ENCODE measurements around the gene IRF9.

IRF9 gene

GRCh38 chr14:24160850-24161804 is at the start of gene IRF9:
IRF9 (plus strand) TSS chr14:24161265; CDS start chr14:24162145, 880 bp downstream.
- DNase-seq (ENCODE audit: low read depth in 2 of 2): peak; percentile 84 to 87

GRCh38 chr14:24113379-24113800 is 47.7 kb upstream of the IRF9 start:
- DNase-seq (ENCODE audit: low read depth in 2 of 2): no peak

- DNase-seq (ENCODE audit: low read depth in 2 of 2): peak; percentile 62 to 65
Observed at GRCh38 chr14:24113801-24114531, 47.1 kb upstream of the IRF9 start.

- peak; percentile 99 for DNase-seq (ENCODE audit: low read depth in 2 of 2)
Observed at GRCh38 chr14:24114532-24115421, 46.3 kb upstream of the IRF9 start, which contains the start of the genes DCAF11 and NRL. DCAF11 (plus strand) TSS chr14:24114777; CDS start chr14:24115595, 818 bp downstream. NRL (minus strand) TSS chr14:24114949; CDS start chr14:24082848, 32,101 bp downstream.

- no peak for DNase-seq (ENCODE audit: low read depth in 2 of 2)
Observed at GRCh38 chr14:24115422-24116127, 45.5 kb upstream of the IRF9 start.

GRCh38 chr14:24116128-24116814 is 44.8 kb upstream of the IRF9 start:
- no peak for DNase-seq (ENCODE audit: low read depth in 2 of 2)

GRCh38 chr14:24117179-24117578 is 43.9 kb upstream of the IRF9 start:
- no peak for DNase-seq (ENCODE audit: low read depth in 2 of 2)

- DNase-seq (ENCODE audit: low read depth in 2 of 2): no peak
Observed at GRCh38 chr14:24119691-24120090, 41.4 kb upstream of the IRF9 start.

GRCh38 chr14:24121210-24121609 is 39.9 kb upstream of the IRF9 start:
- DNase-seq (ENCODE audit: low read depth in 2 of 2): no peak

GRCh38 chr14:24122416-24122815 is 38.6 kb upstream of the IRF9 start:
- DNase-seq (ENCODE audit: low read depth in 2 of 2): no peak

- no peak for DNase-seq (ENCODE audit: low read depth in 2 of 2)
Observed at GRCh38 chr14:24122898-24123297, 38.2 kb upstream of the IRF9 start.

- DNase-seq (ENCODE audit: low read depth in 2 of 2): no peak
Observed at GRCh38 chr14:24123424-24124417, 37.3 kb upstream of the IRF9 start.

GRCh38 chr14:24126939-24127338 is 34.1 kb upstream of the IRF9 start:
- no peak for DNase-seq (ENCODE audit: low read depth in 2 of 2)

- no peak for DNase-seq (ENCODE audit: low read depth in 2 of 2)
Observed at GRCh38 chr14:24127673-24128072, 33.4 kb upstream of the IRF9 start.

GRCh38 chr14:24129410-24129998 is 31.6 kb upstream of the IRF9 start:
- DNase-seq (ENCODE audit: low read depth in 2 of 2): no peak

GRCh38 chr14:24130380-24130716 is 30.7 kb upstream of the IRF9 start, which contains the start of gene FITM1:
FITM1 (plus strand) TSS chr14:24130659; CDS start chr14:24131564, 905 bp downstream.
- no peak for DNase-seq (ENCODE audit: low read depth in 2 of 2)

GRCh38 chr14:24130717-24131548 is 30.1 kb upstream of the IRF9 start:
- no peak for DNase-seq (ENCODE audit: low read depth in 2 of 2)

GRCh38 chr14:24131549-24131966 is 29.5 kb upstream of the IRF9 start:
- no peak for DNase-seq (ENCODE audit: low read depth in 2 of 2)

Data from fibroblast of skin of left quadriceps (primary cell).